WTC11 (cell line): Measurements from ENCODE around the gene GALNT2. TPM values are rescaled to one million over a fixed set of nuclear protein-coding genes. Genes with fewer than 3 reads are reported as not detected.

Experiments used
- ATAC-seq: fragments of 200-7000 bp; cut with Tn5 transposase; 2 replicates; pipeline ENCODE4 v1.10.0; 2021; ENCODE audit warnings: mild to moderate bottlenecking, moderate library complexity
- CTCF ChIA-PET: fragments of 300-600 bp; sonication (Branson Sonifier 250); formaldehyde crosslinking; loops from one replicate; lab custom pipeline; 2021; ENCODE audit warnings: antibody characterized with exemption; lab: Charles Lee
- POLR2A ChIA-PET: fragments of 350-600 bp; sonication (Branson Sonifier 250); formaldehyde crosslinking; loops from one replicate; lab custom pipeline; 2021; ENCODE audit warnings: antibody characterized with exemption; lab: Charles Lee
- DNase-seq: peaks from one replicate; pipeline ENCODE4 v3.0.0; 2021; ENCODE audit warnings: low spot score
- H3K27ac Mint-ChIP-seq: 2 replicates; pipeline ENCODE4 v1.8.0; 2021; ENCODE audit warnings: mixed read lengths
- H3K27me3 Mint-ChIP-seq: 2 replicates; pipeline ENCODE4 v1.8.0; 2021; ENCODE audit warnings: low read depth, mild to moderate bottlenecking, moderate library complexity, mixed read lengths
- H3K36me3 Mint-ChIP-seq: 2 replicates; pipeline ENCODE4 v1.8.0; 2021; ENCODE audit warnings: mixed read lengths
- H3K4me1 Mint-ChIP-seq: 2 replicates; pipeline ENCODE4 v1.8.0; 2022; ENCODE audit warnings: mixed read lengths
- H3K4me3 Mint-ChIP-seq: 2 replicates; pipeline ENCODE4 v1.8.0; 2021; ENCODE audit warnings: mild to moderate bottlenecking, moderate library complexity, mixed read lengths
- H3K9me3 Mint-ChIP-seq: 2 replicates; pipeline ENCODE4 v1.8.0; 2021; ENCODE audit warnings: mixed read lengths
- ATF1 ChIP-seq: sonication (generic); formaldehyde crosslinking; IDR thresholded peaks from 2 replicates; pipeline ENCODE4 v1.8.1; 2023; ENCODE audit warnings: mild to moderate bottlenecking, moderate library complexity, missing genetic modification reagents
- E2F1 ChIP-seq: sonication (generic); formaldehyde crosslinking; IDR thresholded peaks from 2 replicates; pipeline ENCODE4 v1.8.0; 2022; ENCODE audit warnings: mild to moderate bottlenecking, missing genetic modification reagents
- EMX1 ChIP-seq: fragments of 250-450 bp; sonication (Bioruptor Pico); IDR thresholded peaks from 2 replicates; pipeline ENCODE4 v1.8.0; 2021; ENCODE audit warnings: mild to moderate bottlenecking
- ESRRA ChIP-seq: sonication (generic); formaldehyde crosslinking; IDR thresholded peaks from 2 replicates; pipeline ENCODE4 v1.8.1; 2022; ENCODE audit warnings: mild to moderate bottlenecking, missing genetic modification reagents, borderline replicate concordance
- ETV6 ChIP-seq: sonication (generic); formaldehyde crosslinking; IDR thresholded peaks from 2 replicates; pipeline ENCODE4 v1.8.1; 2022; ENCODE audit warnings: mild to moderate bottlenecking, missing genetic modification reagents
- GABPB1 ChIP-seq: sonication (generic); formaldehyde crosslinking; IDR thresholded peaks from 2 replicates; pipeline ENCODE4 v1.8.1; 2023; ENCODE audit warnings: mild to moderate bottlenecking, missing genetic modification reagents
- GTF2I ChIP-seq: fragments of 250-450 bp; sonication (Bioruptor Pico); conservative IDR thresholded peaks from 2 replicates; pipeline ENCODE4 v1.4.0; 2021; ENCODE audit warnings: mild to moderate bottlenecking
- JAZF1 ChIP-seq: fragments of 250-450 bp; sonication (Bioruptor Pico); IDR thresholded peaks from 2 replicates; pipeline ENCODE4 v1.9.0; 2021; ENCODE audit warnings: moderate library complexity, mild to moderate bottlenecking, inconsistent platforms
- MXD4 ChIP-seq: fragments of 250-450 bp; sonication (Bioruptor Pico); IDR thresholded peaks from 2 replicates; pipeline ENCODE4 v1.8.0; 2021; ENCODE audit warnings: mild to moderate bottlenecking, moderate library complexity, borderline replicate concordance
- NFYB ChIP-seq: sonication (generic); formaldehyde crosslinking; conservative IDR thresholded peaks from 2 replicates; pipeline ENCODE4 v1.8.0; 2022; ENCODE audit warnings: low read depth, missing genetic modification reagents
- NR1H2 ChIP-seq: sonication (generic); formaldehyde crosslinking; IDR thresholded peaks from 2 replicates; pipeline ENCODE4 v1.9.0; 2021; ENCODE audit warnings: mild to moderate bottlenecking, moderate library complexity, missing genetic modification reagents
- NR3C1 ChIP-seq: sonication (generic); formaldehyde crosslinking; conservative IDR thresholded peaks from 2 replicates; pipeline ENCODE4 v1.8.1; 2023; ENCODE audit warnings: low read depth, mild to moderate bottlenecking, missing genetic modification reagents
- PRRX2 ChIP-seq: fragments of 250-450 bp; sonication (Bioruptor Pico); IDR thresholded peaks from 2 replicates; pipeline ENCODE4 v1.8.0; 2021; ENCODE audit warnings: mild to moderate bottlenecking
- RORB ChIP-seq: fragments of 250-450 bp; sonication (Bioruptor Pico); IDR thresholded peaks from 2 replicates; pipeline ENCODE4 v1.9.0; 2021; ENCODE audit warnings: mild to moderate bottlenecking
- STAT6 ChIP-seq: sonication (generic); formaldehyde crosslinking; conservative IDR thresholded peaks from 2 replicates; pipeline ENCODE4 v1.8.1; 2023; ENCODE audit warnings: mild to moderate bottlenecking, low read depth, missing genetic modification reagents, moderate library complexity
- TCF7 ChIP-seq: sonication (generic); formaldehyde crosslinking; IDR thresholded peaks from 2 replicates; pipeline ENCODE4 v1.8.0; 2022; ENCODE audit warnings: mild to moderate bottlenecking, low read depth, missing genetic modification reagents, moderate library complexity
- TEAD4 ChIP-seq: sonication (generic); formaldehyde crosslinking; IDR thresholded peaks from 2 replicates; pipeline ENCODE4 v1.8.0; 2022; ENCODE audit warnings: mild to moderate bottlenecking, missing genetic modification reagents
- ZBTB21 ChIP-seq: sonication (generic); formaldehyde crosslinking; IDR thresholded peaks from 2 replicates; pipeline ENCODE4 v1.8.1; 2023; ENCODE audit warnings: mild to moderate bottlenecking, missing genetic modification reagents, borderline replicate concordance
- ZNF121 ChIP-seq: sonication (generic); formaldehyde crosslinking; IDR thresholded peaks from 2 replicates; pipeline ENCODE4 v1.8.0; 2023; ENCODE audit warnings: missing genetic modification reagents
- ZNF219 ChIP-seq: sonication (generic); formaldehyde crosslinking; IDR thresholded peaks from 2 replicates; pipeline ENCODE4 v1.8.0; 2023; ENCODE audit warnings: missing genetic modification reagents, mild to moderate bottlenecking, borderline replicate concordance
- ZNF317 ChIP-seq: sonication (generic); formaldehyde crosslinking; IDR thresholded peaks from 2 replicates; pipeline ENCODE4 v1.8.1; 2023; ENCODE audit warnings: low read depth, mild to moderate bottlenecking, moderate library complexity, missing genetic modification reagents, borderline replicate concordance
- ZNF416 ChIP-seq: fragments of 250-450 bp; sonication (Bioruptor Pico); IDR thresholded peaks from 2 replicates; pipeline ENCODE4 v1.9.0; 2021; ENCODE audit warnings: mild to moderate bottlenecking, inconsistent platforms
- ZNF671 ChIP-seq: fragments of 250-450 bp; sonication (Bioruptor Pico); IDR thresholded peaks from 2 replicates; pipeline ENCODE4 v1.8.0; 2021; ENCODE audit warnings: mild to moderate bottlenecking
- total RNA-seq: library from RNA; stranded (reverse); gene quantifications from 3 replicates; pipeline ENCODE4 v1.2.3, GENCODE V29; 2021
- TF ChIP-seq, protein P1 (sequence below): sonication (generic); formaldehyde crosslinking; IDR thresholded peaks from 2 replicates; pipeline ENCODE4 v1.8.1; 2023; ENCODE audit warnings: mild to moderate bottlenecking, moderate library complexity, missing genetic modification reagents

The GALNT2 gene
- total RNA-seq, 1 experiment from 2014 or later: 74.8 TPM

DNA sequence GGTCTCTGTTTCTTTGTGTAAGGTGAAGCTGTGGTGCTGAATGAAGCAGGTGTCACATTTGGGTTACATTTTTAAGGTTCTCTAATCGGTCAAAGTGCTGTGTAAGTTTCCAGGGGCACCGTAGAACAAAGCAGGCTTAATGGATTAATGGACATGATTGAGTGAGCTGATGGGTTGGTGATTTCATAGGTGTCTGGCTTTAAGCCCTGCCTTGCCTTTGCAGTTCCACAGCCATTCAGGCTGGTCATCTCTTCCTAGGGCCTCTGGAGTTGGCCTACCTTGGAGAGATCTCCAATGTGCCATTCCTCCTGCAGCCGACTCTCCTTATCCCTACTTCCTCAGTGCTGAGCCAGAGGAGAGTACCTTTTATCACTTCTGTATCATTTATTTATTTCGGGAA lies 15.2 kb downstream of the GALNT2 start (continued):
- no peak for TF ChIP-seq GTF2I (CRISPR knock-in tag)
- no peak for TF ChIP-seq EMX1 (CRISPR knock-in tag)
- no peak for TF ChIP-seq RORB (CRISPR knock-in tag)
- TF ChIP-seq PRRX2 (CRISPR knock-in tag): no peak
- no peak for TF ChIP-seq ZNF219

DNA sequence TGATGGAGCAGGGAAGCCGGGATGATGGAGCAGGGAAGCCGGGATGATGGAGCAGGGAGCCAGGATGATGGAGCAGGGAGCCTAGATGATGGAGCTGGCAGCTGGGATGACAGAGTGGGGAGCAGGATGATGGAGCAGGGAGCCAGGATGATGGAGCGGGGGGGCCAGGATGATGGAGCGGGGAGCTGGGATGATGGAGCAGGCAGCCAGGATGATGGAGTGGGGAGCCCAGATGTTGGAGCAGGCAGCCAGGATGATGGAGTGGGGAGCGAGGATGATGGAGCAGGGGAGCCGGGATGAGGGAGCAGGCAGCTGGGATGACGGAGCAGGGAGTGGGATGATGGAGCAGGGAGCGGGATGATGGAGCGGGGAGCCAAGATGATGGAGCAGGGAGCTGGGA lies 16.0 kb downstream of the GALNT2 start:
- ATAC-seq (no peak), DNase-seq (no peak)
- Mint-ChIP-seq H3K36me3 (peaks cover 18% of the 10 kb centered on the region), H3K4me1 (peaks cover 47% of the 10 kb centered on the region), H3K27ac (no peak overlapping the region), H3K4me3 (no peak overlapping the region), H3K27me3 (peaks cover 3% of the 10 kb centered on the region; the same call in 1 of the 2 replicates), H3K9me3 (peaks cover 14% of the 10 kb centered on the region)
- ChIA-PET CTCF (no interaction called here), POLR2A (no interaction called here)
- 0 out of 2 replicates have a peak, but pooled peaks have one; percentile 57 for TF ChIP-seq ZNF219
- TF ChIP-seq ZNF317 (CRISPR knock-in tag): no peak
- no peak for TF ChIP-seq TEAD4 (CRISPR knock-in tag)
- TF ChIP-seq TCF7 (CRISPR knock-in tag): no peak

DNA sequence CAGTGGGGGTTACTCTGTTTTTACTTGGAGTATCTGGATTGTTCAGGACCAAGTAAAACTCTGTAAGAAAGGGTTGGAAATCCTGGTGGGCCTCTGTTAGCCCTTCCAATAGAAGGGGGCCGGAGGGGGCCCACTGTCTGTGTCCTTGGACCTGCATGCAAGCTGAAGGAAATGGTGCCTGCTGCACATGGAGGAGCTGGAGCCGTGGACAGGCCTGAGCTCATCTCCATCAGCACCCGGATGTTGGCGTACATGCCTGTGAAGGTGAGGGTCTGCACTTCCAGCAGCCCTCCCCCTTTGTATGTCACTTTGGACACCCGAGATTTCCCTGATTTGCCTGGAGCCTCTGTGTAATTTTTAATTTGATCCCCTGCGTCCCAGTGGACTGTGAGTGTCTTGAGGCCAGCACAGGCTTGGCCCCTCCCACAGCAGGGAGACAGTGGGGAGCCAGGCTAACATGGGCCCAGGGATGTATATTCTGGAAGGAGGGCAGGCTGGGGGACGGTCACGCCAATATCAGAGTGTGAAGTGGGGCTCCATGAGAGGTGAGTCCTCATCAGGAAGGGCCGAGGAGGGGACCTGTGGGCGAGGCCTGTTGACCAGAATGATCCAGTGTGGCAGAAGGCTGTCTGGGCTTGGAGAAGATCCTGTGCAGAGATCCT lies 16.8 kb downstream of the GALNT2 start:
- peak overlapping the region; percentile 2; the same call in 1 of the 2 replicates for H3K27ac Mint-ChIP-seq
- ATAC-seq (no peak), DNase-seq (no peak)
- ChIA-PET CTCF (no interaction called here), POLR2A (no interaction called here)
- H3K27me3 Mint-ChIP-seq: peaks cover 3% of the 10 kb centered on the region; the same call in 1 of the 2 replicates
- TF ChIP-seq EMX1 (CRISPR knock-in tag): no peak
- TF ChIP-seq E2F1 (CRISPR knock-in tag): no peak
- TF ChIP-seq GABPB1 (CRISPR knock-in tag): no peak
- TF ChIP-seq ETV6 (CRISPR knock-in tag): no peak
- no peak for TF ChIP-seq NR1H2 (CRISPR knock-in tag)
- no peak for TF ChIP-seq ESRRA (CRISPR knock-in tag)
- TF ChIP-seq MXD4 (CRISPR knock-in tag): no peak
- peaks cover 46% of the 10 kb centered on the region for H3K4me1 Mint-ChIP-seq
- H3K4me3 Mint-ChIP-seq: no peak overlapping the region
- H3K36me3 Mint-ChIP-seq: peaks cover 18% of the 10 kb centered on the region
- peaks cover 14% of the 10 kb centered on the region for H3K9me3 Mint-ChIP-seq

- POLR2A ChIA-PET: no interaction called here
- DNase-seq: no peak
- TF ChIP-seq ZNF416 (CRISPR knock-in tag): no peak
- TF ChIP-seq ZBTB21 (CRISPR knock-in tag): no peak
- no peak for TF ChIP-seq NFYB (CRISPR knock-in tag)
- TF ChIP-seq NR3C1: no peak
- TF ChIP-seq ESRRA (CRISPR knock-in tag): no peak
- no peak for TF ChIP-seq STAT6 (CRISPR knock-in tag)
- TF ChIP-seq E2F1 (CRISPR knock-in tag): no peak
- TF ChIP-seq, protein P1, sequence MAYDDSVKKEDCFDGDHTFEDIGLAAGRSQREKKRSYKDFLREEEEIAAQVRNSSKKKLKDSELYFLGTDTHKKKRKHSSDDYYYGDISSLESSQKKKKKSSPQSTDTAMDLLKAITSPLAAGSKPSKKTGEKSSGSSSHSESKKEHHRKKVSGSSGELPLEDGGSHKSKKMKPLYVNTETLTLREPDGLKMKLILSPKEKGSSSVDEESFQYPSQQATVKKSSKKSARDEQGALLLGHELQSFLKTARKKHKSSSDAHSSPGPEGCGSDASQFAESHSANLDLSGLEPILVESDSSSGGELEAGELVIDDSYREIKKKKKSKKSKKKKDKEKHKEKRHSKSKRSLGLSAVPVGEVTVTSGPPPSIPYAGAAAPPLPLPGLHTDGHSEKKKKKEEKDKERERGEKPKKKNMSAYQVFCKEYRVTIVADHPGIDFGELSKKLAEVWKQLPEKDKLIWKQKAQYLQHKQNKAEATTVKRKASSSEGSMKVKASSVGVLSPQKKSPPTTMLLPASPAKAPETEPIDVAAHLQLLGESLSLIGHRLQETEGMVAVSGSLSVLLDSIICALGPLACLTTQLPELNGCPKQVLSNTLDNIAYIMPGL (CRISPR knock-in tag): no peak
- TF ChIP-seq ZNF121 (CRISPR knock-in tag): no peak
- no peak for TF ChIP-seq JAZF1
- no peak for TF ChIP-seq ATF1 (CRISPR knock-in tag)
- no peak for TF ChIP-seq ZNF671 (CRISPR knock-in tag)
These were observed 17.6 kb downstream of the GALNT2 start for GRCh38 chr1:230084408-230085177.

More at GRCh38 chr1:230084408-230085177, 17.6 kb downstream of the GALNT2 start:
- Mint-ChIP-seq H3K4me3 (no peak overlapping the region), H3K4me1 (peaks cover 41% of the 10 kb centered on the region), H3K36me3 (peaks cover 18% of the 10 kb centered on the region), H3K9me3 (peaks cover 14% of the 10 kb centered on the region), H3K27ac (peak overlapping the region; percentile 34; the same call in 1 of the 2 replicates), H3K27me3 (peaks cover 3% of the 10 kb centered on the region; the same call in 1 of the 2 replicates)
- CTCF ChIA-PET: no interaction called here
- ATAC-seq: no peak
